A673 (cell line): ENCODE data around the gene TAGLN.

ENCODE experiments used
- EZH2 ChIP-seq: fragments of 200-600 bp; sonication (generic); IDR thresholded peaks from 2 replicates; pipeline ENCODE4 v1.6.1; 2017; ENCODE audit warnings: borderline replicate concordance, low read depth, mild to moderate bottlenecking, mixed read lengths, antibody characterized with exemption, low read length; ENCODE audit not compliant: poor library complexity, severe bottlenecking
- TF ChIP-seq, protein P1 (sequence below): fragments of 300-800, 200-600 bp; sonication (generic); conservative IDR thresholded peaks from 2 replicates; pipeline ENCODE4 v1.5.1; 2017; ENCODE audit warnings: low read depth, mild to moderate bottlenecking, antibody characterized with exemption, low read length, moderate library complexity, mixed read lengths

DNA sequence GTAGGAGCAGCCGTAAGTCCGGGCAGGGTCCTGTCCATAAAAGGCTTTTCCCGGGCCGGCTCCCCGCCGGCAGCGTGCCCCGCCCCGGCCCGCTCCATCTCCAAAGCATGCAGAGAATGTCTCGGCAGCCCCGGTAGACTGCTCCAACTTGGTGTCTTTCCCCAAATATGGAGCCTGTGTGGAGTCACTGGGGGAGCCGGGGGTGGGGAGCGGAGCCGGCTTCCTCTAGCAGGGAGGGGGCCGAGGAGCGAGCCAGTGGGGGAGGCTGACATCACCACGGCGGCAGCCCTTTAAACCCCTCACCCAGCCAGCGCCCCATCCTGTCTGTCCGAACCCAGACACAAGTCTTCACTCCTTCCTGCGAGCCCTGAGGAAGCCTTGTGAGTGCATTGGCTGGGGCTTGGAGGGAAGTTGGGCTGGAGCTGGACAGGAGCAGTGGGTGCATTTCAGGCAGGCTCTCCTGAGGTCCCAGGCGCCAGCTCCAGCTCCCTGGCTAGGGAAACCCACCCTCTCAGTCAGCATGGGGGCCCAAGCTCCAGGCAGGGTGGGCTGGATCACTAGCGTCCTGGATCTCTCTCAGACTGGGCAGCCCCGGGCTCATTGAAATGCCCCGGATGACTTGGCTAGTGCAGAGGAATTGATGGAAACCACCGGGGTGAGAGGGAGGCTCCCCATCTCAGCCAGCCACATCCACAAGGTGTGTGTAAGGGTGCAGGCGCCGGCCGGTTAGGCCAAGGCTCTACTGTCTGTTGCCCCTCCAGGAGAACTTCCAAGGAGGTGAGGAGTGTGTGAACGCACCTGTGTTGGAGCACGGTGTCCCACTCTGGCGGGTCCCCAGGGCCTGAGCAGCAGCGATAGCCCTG, at the start of gene TAGLN:
- TF ChIP-seq, protein P1, sequence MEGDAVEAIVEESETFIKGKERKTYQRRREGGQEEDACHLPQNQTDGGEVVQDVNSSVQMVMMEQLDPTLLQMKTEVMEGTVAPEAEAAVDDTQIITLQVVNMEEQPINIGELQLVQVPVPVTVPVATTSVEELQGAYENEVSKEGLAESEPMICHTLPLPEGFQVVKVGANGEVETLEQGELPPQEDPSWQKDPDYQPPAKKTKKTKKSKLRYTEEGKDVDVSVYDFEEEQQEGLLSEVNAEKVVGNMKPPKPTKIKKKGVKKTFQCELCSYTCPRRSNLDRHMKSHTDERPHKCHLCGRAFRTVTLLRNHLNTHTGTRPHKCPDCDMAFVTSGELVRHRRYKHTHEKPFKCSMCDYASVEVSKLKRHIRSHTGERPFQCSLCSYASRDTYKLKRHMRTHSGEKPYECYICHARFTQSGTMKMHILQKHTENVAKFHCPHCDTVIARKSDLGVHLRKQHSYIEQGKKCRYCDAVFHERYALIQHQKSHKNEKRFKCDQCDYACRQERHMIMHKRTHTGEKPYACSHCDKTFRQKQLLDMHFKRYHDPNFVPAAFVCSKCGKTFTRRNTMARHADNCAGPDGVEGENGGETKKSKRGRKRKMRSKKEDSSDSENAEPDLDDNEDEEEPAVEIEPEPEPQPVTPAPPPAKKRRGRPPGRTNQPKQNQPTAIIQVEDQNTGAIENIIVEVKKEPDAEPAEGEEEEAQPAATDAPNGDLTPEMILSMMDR = no peak
- TF ChIP-seq EZH2 = no peak
